ENCODE measurements around the gene PSAT1. TPM values are rescaled to one million over a fixed set of nuclear protein-coding genes. Genes with fewer than 3 reads are reported as not detected.

The PSAT1 gene
- total and polyA plus RNA-seq, 2 of the 8 experiments (the other 6 are each of a cell fraction or from before 2014, with no cell fraction given), result 204 to 341 TPM

DNA sequence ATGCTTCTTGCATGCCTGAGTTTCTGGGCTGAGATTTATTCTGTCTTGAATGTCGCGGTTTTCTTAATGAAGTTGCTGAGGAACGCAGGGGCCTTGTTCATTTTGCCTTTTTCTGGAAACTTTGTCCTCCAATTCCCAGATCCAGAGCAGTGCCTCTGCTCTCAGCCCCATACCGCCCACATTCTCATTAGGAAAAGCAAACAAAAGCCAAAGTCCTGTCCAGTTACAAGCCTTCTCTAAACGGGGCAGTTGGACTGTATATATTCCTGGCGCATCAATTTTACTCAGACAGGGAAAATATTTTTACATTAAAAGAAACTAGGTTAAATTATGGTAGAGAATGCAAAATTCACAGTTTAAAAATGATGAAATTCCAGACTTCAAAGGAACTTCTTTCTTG is 1.2 kb upstream of the PSAT1 start:
- Histone ChIP-seq H4K8ac (ENCODE audit: extremely low read depth, insufficient read depth, low read length) (no peak overlapping the region), H3K79me1 (ENCODE audit: low read depth, low read length) (peaks cover 4% of the 10 kb centered on the region), H3K4me1 (replicated peaks in 1 of 4; ENCODE audit: control insufficient read depth in 3 of 4, insufficient read depth in 4 of 4, low read length in 3 of 4) (peaks cover 8 to 16% (median 12%) of the 10 kb centered on the region in 4 experiments; a peak in 6 of 7 replicates), H2BK15ac (ENCODE audit: low read length) (0 out of 2 replicates have a peak overlapping the region, but pooled peaks have one; percentile 10), H3K4ac (replicated peaks; ENCODE audit: insufficient read length, low read depth, low read length) (no peak overlapping the region), H2AFZ (ENCODE audit: low read length) (0 out of 2 replicates have a peak overlapping the region, but pooled peaks have one; percentile 3), H4K20me1 (replicated peaks in 1 of 2; ENCODE audit: control insufficient read depth in 1 of 2, insufficient read depth in 2 of 2, low read length in 2 of 2) (peaks cover 5 to 11% of the 10 kb centered on the region in 2 experiments), H2BK120ac (replicated peaks; ENCODE audit: low read depth, low read length) (peak overlapping the region; percentile 10), H3K14ac (ENCODE audit: insufficient read length) (no peak overlapping the region), H2BK20ac (ENCODE audit: low read length) (no peak overlapping the region), H3K56ac (replicated peaks; ENCODE audit: insufficient read length, low read depth, low read length) (no peak overlapping the region), H3K23me2 (ENCODE audit: low read depth, low read length) (peaks cover 7% of the 10 kb centered on the region; the same call in 1 of the 2 replicates), H4K91ac (replicated peaks; ENCODE audit: insufficient read length, low read length) (peak overlapping the region; percentile 11), H3K36me3 (ENCODE audit: control insufficient read depth in 2 of 4, insufficient read depth in 4 of 4, low read length in 3 of 4) (peaks cover 7 to 20% (median 9%) of the 10 kb centered on the region in 4 experiments; a peak in 7 of 8 replicates), H3K18ac (ENCODE audit: extremely low read depth, low read length) (peak overlapping the region; percentile 95; the same call in 1 of the 2 replicates), H3K79me2 (ENCODE audit: control insufficient read depth in 1 of 2, insufficient read depth in 2 of 2, low read length in 2 of 2) (peaks cover 15 to 38% of the 10 kb centered on the region in 2 experiments), H3K27me3 (replicated peaks in 1 of 4; ENCODE audit: control insufficient read depth in 3 of 4, extremely low read depth in 1 of 4, insufficient read depth in 3 of 4, low read length in 3 of 4) (no peaks in the 10 kb centered on the region), H3K4me2 (ENCODE audit: insufficient read depth in 1 of 2, low read depth in 2 of 2, low read length in 2 of 2) (peak overlapping the region; percentile 83 to 87), H4K5ac (ENCODE audit: insufficient read length, low read depth, low read length) (no peak overlapping the region), H3K9ac (replicated peaks in 1 of 4; ENCODE audit: extremely low read depth in 1 of 4, low read depth in 3 of 4, low read length in 3 of 4) (peak overlapping the region in 2 of 4 experiments; percentile 36 to 39; a peak in 2 of 7 replicates), H2BK12ac (ENCODE audit: low read depth, low read length) (peak overlapping the region; percentile 77; the same call in 1 of the 2 replicates), H3K23ac (ENCODE audit: insufficient read length) (no peak overlapping the region), H3K9me3 (ENCODE audit: insufficient read depth in 2 of 2, low read depth in 1 of 2, low read length in 1 of 2) (no peaks in the 10 kb centered on the region), H3K4me3 (ENCODE audit: extremely low read depth in 1 of 4, insufficient read depth in 2 of 4, low read depth in 3 of 4, low read length in 4 of 4) (peak overlapping the region in 1 of 4 experiments; percentile 89; a peak in 4 of 8 replicates), H2AK5ac (ENCODE audit: low read depth, low read length) (no peak overlapping the region; the same call in 1 of the 2 replicates), H3K27ac (ENCODE audit: low read depth, low read length) (no peak overlapping the region), H2BK5ac (ENCODE audit: low read depth, low read length) (no peak overlapping the region; the same call in 1 of the 2 replicates)
- FAIRE-seq (no peak), DNase-seq (ENCODE audit: low read depth in 1 of 2, low spot score in 2 of 2) (peak in 1 of 2 experiments; percentile 33)
- CTCF ChIA-PET (ENCODE audit: partially characterized antibody), result interaction anchor here (1.6 to 3.2 kb wide), 2 partner anchors 11 to 28 kb away, joined by 4 to 21 read pairs; no protein-coding TSS in a partner anchor
- WGBS, 2 experiments (ENCODE audit: extremely low coverage in 1 of 2, insufficient coverage in 1 of 2, insufficient read length in 1 of 2, insufficient replicate concordance in 2 of 2, low coverage in 1 of 2, low lambda C conversion rate in 2 of 2, missing lambda C conversion rate in 1 of 2), result 61% methylated on average over 6 of the region's 6 CpGs; no CpG with 5 or more reads in 1 of the 2 experiments
- POLR2A ChIA-PET (ENCODE audit: partially characterized antibody), result interaction anchor here (1.0 to 27.8 kb wide), 16 partner anchors 13 to 350 kb away, joined by 3 to 936 read pairs (median 8); partner anchors contain the start of genes CEP78 and GNAQ
- TF ChIP-seq NRF1 (IDR thresholded peaks at IDR 0.05; ENCODE audit: low read depth, low read length) (no peak), EZH2 (IDR thresholded peaks at IDR 0.05; ENCODE audit: low read depth, low read length, severe bottlenecking) (no peak), GABPA (IDR thresholded peaks at IDR 0.05; ENCODE audit: borderline replicate concordance, insufficient read depth, low read length) (no peak), CEBPB (IDR thresholded peaks at IDR 0.05; ENCODE audit: low read depth, low read length) (no peak), POLR2A (IDR thresholded peaks at IDR 0.05; ENCODE audit: control extremely low read depth in 1 of 2, low read depth in 2 of 2, low read length in 2 of 2) (no peak), SIRT6 (IDR thresholded peaks at IDR 0.05; ENCODE audit: low read length) (no peak), BRCA1 (IDR thresholded peaks at IDR 0.05; ENCODE audit: low read depth, low read length) (no peak), POLR2AphosphoS5 (IDR thresholded peaks at IDR 0.05; ENCODE audit: low read depth, low read length) (no peak), SIN3A (conservative IDR thresholded peaks at IDR 0.05 in 1 of 2, IDR thresholded peaks at IDR 0.05 in 1 of 2; ENCODE audit: low read depth in 1 of 2, low read length in 2 of 2) (no peak), JUN (IDR thresholded peaks at IDR 0.05; ENCODE audit: low read depth, low read length) (no peak), TAF1 (IDR thresholded peaks at IDR 0.05; ENCODE audit: low read depth, low read length) (no peak), SP2 (IDR thresholded peaks at IDR 0.05; ENCODE audit: low read length) (no peak)
- TF ChIP-seq, protein P1, sequence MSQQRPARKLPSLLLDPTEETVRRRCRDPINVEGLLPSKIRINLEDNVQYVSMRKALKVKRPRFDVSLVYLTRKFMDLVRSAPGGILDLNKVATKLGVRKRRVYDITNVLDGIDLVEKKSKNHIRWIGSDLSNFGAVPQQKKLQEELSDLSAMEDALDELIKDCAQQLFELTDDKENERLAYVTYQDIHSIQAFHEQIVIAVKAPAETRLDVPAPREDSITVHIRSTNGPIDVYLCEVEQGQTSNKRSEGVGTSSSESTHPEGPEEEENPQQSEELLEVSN (IDR thresholded peaks at IDR 0.05), result no peak

Measured in H1 (cell line).